CD4-positive, alpha-beta memory T cell (primary cell): ENCODE measurements around the gene FOSB. TPM values are rescaled to one million over a fixed set of nuclear protein-coding genes. Genes with fewer than 3 reads are reported as not detected.
"Not testable (repeated sequence)": the region's sequence is repeated elsewhere in the genome, so short reads cannot be mapped to it uniquely, and the experiment has no call there.

ENCODE experiments used
- CTCF ChIA-PET: fragments of 350-600 bp; sonication (Branson Sonifier 250); formaldehyde crosslinking; loops from one replicate; lab custom pipeline; 2021; ENCODE audit warnings: inconsistent platforms; ENCODE audit not compliant: partially characterized antibody; lab: Charles Lee
- POLR2A ChIA-PET: fragments of 350-600 bp; sonication (Branson Sonifier 250); formaldehyde crosslinking; loops from one replicate; lab custom pipeline; 2021; ENCODE audit not compliant: partially characterized antibody; lab: Charles Lee
- DNase-seq, 5 donors: peaks; one replicate each; pipeline versions ENCODE4 v3.0.0 to v3.0.0-alpha.2; 2020 to 2022; ENCODE audit warnings: mixed read lengths in 1 of 5
- H3K27ac ChIP-seq: one replicate; pipeline ENCODE4 v1.7.0; 2013; ENCODE audit warnings: low read depth, low read length
- H3K27me3 ChIP-seq: 2 replicates; pipeline ENCODE4 v1.7.0; 2013; ENCODE audit warnings: mild to moderate bottlenecking, low read length, moderate library complexity; ENCODE audit not compliant: insufficient read depth
- H3K36me3 ChIP-seq: 2 replicates; pipeline ENCODE4 v1.7.0; 2013; ENCODE audit warnings: mild to moderate bottlenecking, low read length, moderate library complexity; ENCODE audit not compliant: insufficient read depth
- H3K4me1 ChIP-seq: 2 replicates; pipeline ENCODE4 v1.7.0; 2013; ENCODE audit warnings: mild to moderate bottlenecking, low read length, moderate library complexity; ENCODE audit not compliant: insufficient read depth
- H3K4me3 ChIP-seq, 2 donors: one replicate each; pipeline ENCODE4 v1.7.0; 2013; ENCODE audit warnings: low read length in 2 of 2, mild to moderate bottlenecking in 1 of 2
- H3K9me3 ChIP-seq, 2 donors: one replicate each; pipeline ENCODE4 v1.7.0; 2013; ENCODE audit warnings: low read length in 2 of 2, control low read depth in 1 of 2; ENCODE audit not compliant: control insufficient read depth in 1 of 2
- H3K27ac Mint-ChIP-seq, 7 donors: one replicate each; pipeline ENCODE4 v1.8.0; 2020 to 2021; ENCODE audit warnings: mixed read lengths in 7 of 7, mild to moderate bottlenecking in 6 of 7, inconsistent platforms in 3 of 7, moderate library complexity in 3 of 7
- H3K27me3 Mint-ChIP-seq, 2 donors: one replicate each; pipeline ENCODE4 v1.8.0; 2020 to 2021; ENCODE audit warnings: mixed read lengths in 2 of 2
- H3K36me3 Mint-ChIP-seq, 2 donors: one replicate each; pipeline ENCODE4 v1.8.0; 2020 to 2021; ENCODE audit warnings: mixed read lengths in 2 of 2, inconsistent platforms in 1 of 2, mild to moderate bottlenecking in 1 of 2
- H3K4me1 Mint-ChIP-seq, 4 donors: one replicate each; pipeline ENCODE4 v1.8.0; 2020 to 2021; ENCODE audit warnings: mixed read lengths in 4 of 4, mild to moderate bottlenecking in 1 of 4
- H3K4me3 Mint-ChIP-seq, 8 donors: one replicate each; pipeline ENCODE4 v1.8.0; 2020 to 2021; ENCODE audit warnings: mixed read lengths in 8 of 8, mild to moderate bottlenecking in 7 of 8, moderate library complexity in 6 of 8, inconsistent platforms in 3 of 8
- H3K9me3 Mint-ChIP-seq, 8 donors: one replicate each; pipeline ENCODE4 v1.8.0; 2020 to 2021; ENCODE audit warnings: mixed read lengths in 8 of 8, mild to moderate bottlenecking in 5 of 8, inconsistent platforms in 3 of 8, moderate library complexity in 1 of 8
- intact Hi-C: fragments of 100-400 bp; cut with micrococcal nuclease; formaldehyde crosslinking; loops from one replicate; pipeline ENCODE4 v1.15.1; 2023
- polyA plus RNA-seq, 2 donors: library from polyadenylated mRNA; unstranded; fragments of 300-500 nt; fragmentation: Illumina TruSeq; gene quantifications; one replicate each; pipeline ENCODE4 v1.2.3, GENCODE V29; 2021
- total RNA-seq, 2 experiments: library from RNA; stranded (reverse); gene quantifications; one replicate each; pipeline ENCODE4 v1.2.3, GENCODE V29; 2021

FOSB gene
- total and polyA plus RNA-seq, 4 experiments from 2014 or later = 4.2 to 17.1 (median 8.6) TPM

DNA sequence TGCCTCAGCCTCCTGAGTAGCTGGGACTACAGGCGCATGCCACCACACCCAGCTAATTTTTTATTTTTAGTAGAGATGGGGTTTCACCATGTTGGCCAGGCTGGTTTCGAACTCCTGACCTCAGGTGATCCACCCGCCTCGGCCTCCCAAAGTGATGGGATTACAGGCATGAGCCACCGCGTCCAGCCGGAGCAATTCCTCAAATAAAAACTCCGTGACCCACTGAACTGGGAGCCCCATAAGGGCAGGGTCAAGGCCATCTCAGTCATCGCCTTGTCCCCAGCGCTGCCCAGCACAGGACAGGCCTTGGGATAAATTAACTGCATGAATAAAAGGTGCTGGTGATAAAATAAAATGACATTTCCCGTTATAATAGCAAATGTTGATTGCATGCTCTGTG is 37.9 kb upstream of the FOSB start:
- POLR2A ChIA-PET, H3K4me3 Mint-ChIP-seq: not testable (repeated sequence)
- CTCF ChIA-PET = interaction anchor here (1.0 to 2.8 kb wide), 3 partner anchors 9 to 56 kb away, joined by 3 to 11 read pairs (median 5); no protein-coding TSS in a partner anchor

GRCh38 chr19:45431008-45431407 is 36.8 kb upstream of the FOSB start:
- H3K27me3 Mint-ChIP-seq, H3K27me3 ChIP-seq: not testable (repeated sequence)

More for the DNA sequence above, 37.9 kb upstream of the FOSB start:
- not testable (repeated sequence) for H3K36me3 ChIP-seq, H3K36me3 Mint-ChIP-seq, DNase-seq, H3K27me3 Mint-ChIP-seq, H3K27me3 ChIP-seq, H3K9me3 ChIP-seq, H3K27ac Mint-ChIP-seq, H3K4me3 ChIP-seq, H3K27ac ChIP-seq, H3K9me3 Mint-ChIP-seq
- H3K4me1 Mint-ChIP-seq = peaks cover 5 to 19% (median 10%) of the 10 kb centered on the region in 4 donors
- intact Hi-C loops = loop anchor here (10.0 kb wide), 1 partner anchor 265 kb away; the partner anchor contains the start of genes QPCTL and SNRPD2
- H3K4me1 ChIP-seq = peaks cover 12% of the 10 kb centered on the region

DNA sequence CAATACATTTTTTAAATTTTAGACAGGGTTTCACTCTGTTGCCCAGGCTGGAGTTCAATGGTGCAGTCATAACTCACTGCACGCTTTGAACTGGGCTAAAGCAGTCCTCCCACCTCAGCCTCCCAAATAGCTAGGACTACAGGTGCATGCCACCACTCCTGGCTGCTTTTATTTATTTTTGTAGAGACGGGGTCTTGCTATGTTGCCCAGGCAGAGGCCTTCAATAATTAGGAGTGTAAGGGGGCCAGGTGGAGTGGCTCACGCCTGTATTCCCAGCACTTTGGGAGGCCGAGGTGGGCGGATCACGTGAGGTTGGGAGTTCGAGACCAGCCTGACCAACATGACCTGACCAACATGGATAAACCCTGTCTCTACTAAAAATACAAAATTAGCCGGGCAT is 35.3 kb upstream of the FOSB start:
- H3K27me3 Mint-ChIP-seq, DNase-seq, H3K36me3 ChIP-seq, H3K4me1 Mint-ChIP-seq, H3K4me3 Mint-ChIP-seq, H3K27me3 ChIP-seq, H3K27ac ChIP-seq, H3K9me3 ChIP-seq, H3K36me3 Mint-ChIP-seq, POLR2A ChIA-PET, H3K9me3 Mint-ChIP-seq, H3K4me3 ChIP-seq, intact Hi-C loops, H3K27ac Mint-ChIP-seq: not testable (repeated sequence)
- CTCF ChIA-PET = interaction anchor here (2.3 kb wide), 1 partner anchor 46 kb away, joined by 10 read pairs; no protein-coding TSS in a partner anchor
- H3K4me1 ChIP-seq = peaks cover 12% of the 10 kb centered on the region

More at GRCh38 chr19:45431008-45431407, 36.8 kb upstream of the FOSB start:
- POLR2A ChIA-PET = interaction anchor here (1.1 to 1.5 kb wide), 3 partner anchors 48 to 54 kb away, joined by 3 read pairs; no protein-coding TSS in a partner anchor
- H3K9me3 ChIP-seq, intact Hi-C loops, H3K27ac Mint-ChIP-seq, H3K4me3 ChIP-seq, DNase-seq, H3K4me3 Mint-ChIP-seq, H3K36me3 ChIP-seq, H3K36me3 Mint-ChIP-seq, H3K9me3 Mint-ChIP-seq, H3K27ac ChIP-seq: not testable (repeated sequence)
- CTCF ChIA-PET = interaction anchor here (0.6 to 2.8 kb wide), 4 partner anchors 8 to 55 kb away, joined by 3 to 11 read pairs (median 8); no protein-coding TSS in a partner anchor
- peaks cover 5 to 15% (median 10%) of the 10 kb centered on the region in 4 donors for H3K4me1 Mint-ChIP-seq
- H3K4me1 ChIP-seq = peaks cover 12% of the 10 kb centered on the region

- DNase-seq = no peak
- Histone ChIP-seq H3K4me3 (no peak overlapping the region), H3K27ac (no peak overlapping the region), H3K27me3 (no peaks in the 10 kb centered on the region), H3K9me3 (no peaks in the 10 kb centered on the region), H3K4me1 (peaks cover 16% of the 10 kb centered on the region), H3K36me3 (no peaks in the 10 kb centered on the region)
- H3K9me3 Mint-ChIP-seq = no peaks in the 10 kb centered on the region
- H3K27me3 Mint-ChIP-seq = no peaks in the 10 kb centered on the region
- intact Hi-C loops = no loop called here
- H3K36me3 Mint-ChIP-seq = no peaks in the 10 kb centered on the region
- no peak overlapping the region for H3K27ac Mint-ChIP-seq
- CTCF ChIA-PET = interaction anchor here (1.1 to 10.2 kb wide), 4 partner anchors 11 to 57 kb away, joined by 3 to 487 read pairs (median 8); no protein-coding TSS in a partner anchor
- POLR2A ChIA-PET = interaction anchor here (5.1 to 5.5 kb wide), 2 partner anchors 32 to 39 kb away, joined by 113 to 202 read pairs; partner anchors contain the start of gene FOSB
- H3K4me1 Mint-ChIP-seq = peaks cover 4 to 17% (median 11%) of the 10 kb centered on the region in 4 donors
- no peak overlapping the region for H3K4me3 Mint-ChIP-seq
Observed at GRCh38 chr19:45437328-45437727, 30.5 kb upstream of the FOSB start.

DNA sequence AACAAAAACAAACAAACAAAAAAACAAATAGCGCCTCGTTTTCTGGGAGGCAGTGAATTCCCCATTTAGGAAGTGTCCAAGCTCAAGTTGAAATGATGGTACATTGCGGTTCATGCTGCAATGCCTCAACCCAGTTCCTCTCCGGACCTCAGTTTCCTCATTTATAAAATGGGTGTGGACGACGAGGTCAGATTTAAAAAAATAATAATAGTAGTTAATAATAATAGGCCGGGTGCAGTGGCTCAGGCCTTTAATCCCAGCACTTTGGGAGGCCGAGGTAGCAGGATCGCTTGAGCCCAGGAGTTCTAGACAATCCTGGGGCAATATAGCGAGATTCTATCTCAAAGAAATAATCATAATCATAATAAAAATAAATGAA is 28.6 kb upstream of the FOSB start:
- Mint-ChIP-seq H3K36me3 (no peaks in the 10 kb centered on the region), H3K4me3 (peak overlapping the region in 3 of 8 donors; percentile 17 to 48 (median 32)), H3K27ac (peak overlapping the region in 3 of 7 donors; percentile 29 to 37 (median 29)), H3K9me3 (no peaks in the 10 kb centered on the region), H3K27me3 (no peaks in the 10 kb centered on the region), H3K4me1 (peaks cover 15 to 35% (median 23%) of the 10 kb centered on the region in 4 donors)
- no peaks in the 10 kb centered on the region for H3K36me3 ChIP-seq
- intact Hi-C loops = loop anchor here (1.0 kb wide), 2 partner anchors 39 to 46 kb away; no protein-coding TSS in a partner anchor
- peaks cover 32% of the 10 kb centered on the region for H3K4me1 ChIP-seq
- H3K27me3 ChIP-seq = no peaks in the 10 kb centered on the region
- POLR2A ChIA-PET = interaction anchor here (0.7 to 5.5 kb wide), 19 partner anchors 10 to 330 kb away, joined by 3 to 202 read pairs (median 5); partner anchors contain the start of genes FOSB, QPCTL, RTN2 and SIX5
- CTCF ChIA-PET = interaction anchor here (0.6 to 10.2 kb wide), 28 partner anchors 9 to 271 kb away, joined by 3 to 487 read pairs (median 6); partner anchors contain the start of genes FOSB and PPM1N
- H3K9me3 ChIP-seq = no peaks in the 10 kb centered on the region
- peak overlapping the region in 1 of 2 donors; percentile 66 for H3K4me3 ChIP-seq
- peak overlapping the region; percentile 62 for H3K27ac ChIP-seq
- DNase-seq = no peak

- POLR2A ChIA-PET = interaction anchor here (0.7 to 5.5 kb wide), 19 partner anchors 10 to 330 kb away, joined by 3 to 202 read pairs (median 5); partner anchors contain the start of genes FOSB, QPCTL, RTN2 and SIX5
- Mint-ChIP-seq H3K27ac (peak overlapping the region in 6 of 7 donors; percentile 83 to 96 (median 92)), H3K4me1 (peaks cover 15 to 40% (median 27%) of the 10 kb centered on the region in 4 donors), H3K36me3 (no peaks in the 10 kb centered on the region), H3K27me3 (no peaks in the 10 kb centered on the region), H3K4me3 (peak overlapping the region; percentile 65 to 83 (median 78)), H3K9me3 (no peaks in the 10 kb centered on the region)
- CTCF ChIA-PET = interaction anchor here (0.5 to 10.2 kb wide), 31 partner anchors 9 to 271 kb away, joined by 3 to 487 read pairs (median 5); partner anchors contain the start of genes FOSB and PPM1N
- H3K9me3 ChIP-seq = no peaks in the 10 kb centered on the region
- peak overlapping the region in 1 of 2 donors; percentile 66 for H3K4me3 ChIP-seq
- no peaks in the 10 kb centered on the region for H3K36me3 ChIP-seq
- DNase-seq = peak; percentile 87 to 90 (median 87)
- peak overlapping the region; percentile 62 for H3K27ac ChIP-seq
- no peaks in the 10 kb centered on the region for H3K27me3 ChIP-seq
- peaks cover 36% of the 10 kb centered on the region for H3K4me1 ChIP-seq
- intact Hi-C loops = loop anchor here (1.0 kb wide), 2 partner anchors 39 to 46 kb away; no protein-coding TSS in a partner anchor
Observed at GRCh38 chr19:45439569-45440258, 28.1 kb upstream of the FOSB start.
